SK-N-SH treated with all-trans-retinoic acid at 6 μM for 48 hours (cell line): ENCODE measurements around the gene TNS3.

Source experiments
- ATAC-seq: fragments of 200-7000 bp; cut with Tn5 transposase; 3 replicates; pipeline ENCODE4 v1.9.1; 2020; ENCODE audit warnings: mild to moderate bottlenecking, moderate library complexity
- ARNTL ChIP-seq: fragments of 450-650 bp; formaldehyde crosslinking; IDR thresholded peaks from 2 replicates; pipeline ENCODE4 v1.5.0; 2020; ENCODE audit warnings: low read depth, mild to moderate bottlenecking, moderate library complexity, borderline replicate concordance
- BACH2 ChIP-seq: fragments of 250-450 bp; sonication (Bioruptor Pico); IDR thresholded peaks from 2 replicates; pipeline ENCODE4 v1.9.0; 2021; ENCODE audit warnings: mild to moderate bottlenecking, borderline replicate concordance
- CSDC2 ChIP-seq: fragments of 250-450 bp; sonication (Bioruptor Pico); IDR thresholded peaks from 2 replicates; pipeline ENCODE4 v1.5.0; 2020; ENCODE audit warnings: mild to moderate bottlenecking, moderate library complexity
- CSRNP3 ChIP-seq: fragments of 250-450 bp; sonication (Bioruptor Pico); IDR thresholded peaks from 2 replicates; pipeline ENCODE4 v1.5.1; 2021; ENCODE audit warnings: mild to moderate bottlenecking, moderate library complexity
- ESRRG ChIP-seq: fragments of 250-450 bp; sonication (Bioruptor Pico); IDR thresholded peaks from 2 replicates; pipeline ENCODE4 v1.6.1; 2021; ENCODE audit warnings: mild to moderate bottlenecking
- GLIS3 ChIP-seq: fragments of 250-450 bp; sonication (Bioruptor Pico); IDR thresholded peaks from 2 replicates; pipeline ENCODE4 v1.5.0; 2020; ENCODE audit warnings: mild to moderate bottlenecking, moderate library complexity
- ISL1 ChIP-seq: fragments of 250-450 bp; sonication (Bioruptor Pico); IDR thresholded peaks from 2 replicates; pipeline ENCODE4 v2.1.2; 2022; ENCODE audit warnings: mild to moderate bottlenecking, moderate library complexity
- OSR1 ChIP-seq: fragments of 250-450 bp; sonication (Bioruptor Pico); IDR thresholded peaks from 2 replicates; pipeline ENCODE4 v1.8.0; 2022; ENCODE audit warnings: moderate library complexity, mild to moderate bottlenecking, inconsistent platforms
- PATZ1 ChIP-seq: fragments of 250-450 bp; sonication (Bioruptor Pico); IDR thresholded peaks from 2 replicates; pipeline ENCODE4 v1.8.0; 2020; ENCODE audit warnings: mild to moderate bottlenecking, moderate library complexity, borderline replicate concordance
- POU6F1 ChIP-seq: fragments of 250-450 bp; sonication (Bioruptor Pico); IDR thresholded peaks from 2 replicates; pipeline ENCODE4 v1.8.0; 2021; ENCODE audit warnings: low read depth, mild to moderate bottlenecking, moderate library complexity, borderline replicate concordance
- PPARA ChIP-seq: fragments of 250-450 bp; sonication (Bioruptor Pico); IDR thresholded peaks from 2 replicates; pipeline ENCODE4 v1.5.0; 2020; ENCODE audit warnings: mild to moderate bottlenecking, borderline replicate concordance
- RARB ChIP-seq: fragments of 250-450 bp; sonication (Bioruptor Pico); IDR thresholded peaks from 2 replicates; pipeline ENCODE4 v1.8.0; 2021; ENCODE audit warnings: mild to moderate bottlenecking, moderate library complexity
- SNAI2 ChIP-seq: fragments of 250-450 bp; sonication (Bioruptor Pico); IDR thresholded peaks from 2 replicates; pipeline ENCODE4 v1.5.0; 2020; ENCODE audit warnings: mild to moderate bottlenecking, moderate library complexity
- TCF4 ChIP-seq: fragments of 250-450 bp; sonication (Bioruptor Pico); IDR thresholded peaks from 2 replicates; pipeline ENCODE4 v1.8.0; 2021; ENCODE audit warnings: mild to moderate bottlenecking, moderate library complexity, borderline replicate concordance
- TOX ChIP-seq: fragments of 250-450 bp; sonication (Bioruptor Pico); IDR thresholded peaks from 2 replicates; pipeline ENCODE4 v1.8.0; 2021; ENCODE audit warnings: mild to moderate bottlenecking, moderate library complexity, borderline replicate concordance
- TSHZ2 ChIP-seq: fragments of 250-450 bp; sonication (Bioruptor Pico); IDR thresholded peaks from 2 replicates; pipeline ENCODE4 v1.5.0; 2020; ENCODE audit warnings: mild to moderate bottlenecking, moderate library complexity
- ZC3H10 ChIP-seq: fragments of 250-450 bp; sonication (Bioruptor Pico); IDR thresholded peaks from 2 replicates; pipeline ENCODE4 v1.5.1; 2021; ENCODE audit warnings: mild to moderate bottlenecking, moderate library complexity
- ZFP3 ChIP-seq: fragments of 250-450 bp; sonication (Bioruptor Pico); IDR thresholded peaks from 2 replicates; pipeline ENCODE4 v1.5.0; 2020; ENCODE audit warnings: mild to moderate bottlenecking, moderate library complexity
- ZFP30 ChIP-seq: fragments of 450-650 bp; formaldehyde crosslinking; IDR thresholded peaks from 2 replicates; pipeline ENCODE4 v1.5.0; 2022; ENCODE audit warnings: mild to moderate bottlenecking, moderate library complexity
- ZNF565 ChIP-seq: fragments of 450-650 bp; formaldehyde crosslinking; conservative IDR thresholded peaks from 2 replicates; pipeline ENCODE4 v1.5.0; 2020; ENCODE audit warnings: low read depth, mild to moderate bottlenecking, moderate library complexity
- ZNF70 ChIP-seq: fragments of 450-650 bp; formaldehyde crosslinking; IDR thresholded peaks from 2 replicates; pipeline ENCODE4 v1.5.0; 2020; ENCODE audit warnings: mild to moderate bottlenecking, moderate library complexity
- ZNF8 ChIP-seq: fragments of 450-650 bp; formaldehyde crosslinking; IDR thresholded peaks from 2 replicates; pipeline ENCODE4 v1.5.0; 2020; ENCODE audit warnings: mild to moderate bottlenecking, moderate library complexity
- TF ChIP-seq, protein P1 (sequence below): fragments of 250-450 bp; sonication (Bioruptor Pico); IDR thresholded peaks from 2 replicates; pipeline ENCODE4 v1.5.1; 2020; ENCODE audit warnings: low read depth, mild to moderate bottlenecking, moderate library complexity

Gene TNS3

DNA sequence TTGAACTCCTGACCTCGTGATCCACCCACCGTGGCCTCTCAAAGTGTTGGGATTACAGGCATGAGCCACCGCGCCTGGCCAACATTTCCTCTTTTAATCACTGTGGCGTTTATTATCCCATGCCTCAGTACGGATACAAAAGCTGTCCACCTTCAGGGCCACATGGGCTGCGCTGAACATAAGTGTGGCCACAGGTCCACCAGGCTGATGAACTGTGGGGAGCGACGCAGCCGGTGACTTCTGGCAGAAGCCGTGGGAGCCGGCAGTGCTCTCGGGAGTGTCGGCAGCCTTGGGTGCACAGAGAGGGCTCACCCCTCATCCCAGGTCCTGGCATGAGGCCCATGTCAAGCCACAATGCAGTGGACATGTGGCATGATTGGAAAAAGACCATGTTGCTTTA, 223.6 kb downstream of the TNS3 start:
- ATAC-seq = no peak
- no peak for TF ChIP-seq ZFP30
- TF ChIP-seq, protein P1, sequence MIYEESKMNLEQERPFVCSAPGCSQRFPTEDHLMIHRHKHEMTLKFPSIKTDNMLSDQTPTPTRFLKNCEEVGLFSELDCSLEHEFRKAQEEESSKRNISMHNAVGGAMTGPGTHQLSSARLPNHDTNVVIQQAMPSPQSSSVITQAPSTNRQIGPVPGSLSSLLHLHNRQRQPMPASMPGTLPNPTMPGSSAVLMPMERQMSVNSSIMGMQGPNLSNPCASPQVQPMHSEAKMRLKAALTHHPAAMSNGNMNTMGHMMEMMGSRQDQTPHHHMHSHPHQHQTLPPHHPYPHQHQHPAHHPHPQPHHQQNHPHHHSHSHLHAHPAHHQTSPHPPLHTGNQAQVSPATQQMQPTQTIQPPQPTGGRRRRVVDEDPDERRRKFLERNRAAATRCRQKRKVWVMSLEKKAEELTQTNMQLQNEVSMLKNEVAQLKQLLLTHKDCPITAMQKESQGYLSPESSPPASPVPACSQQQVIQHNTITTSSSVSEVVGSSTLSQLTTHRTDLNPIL (CRISPR knock-in tag) = no peak
- TF ChIP-seq SNAI2 (CRISPR knock-in tag) = no peak
- TF ChIP-seq ARNTL (CRISPR knock-in tag) = no peak
- no peak for TF ChIP-seq TSHZ2 (CRISPR knock-in tag)
- TF ChIP-seq RARB (CRISPR knock-in tag) = no peak
- TF ChIP-seq CSRNP3 (CRISPR knock-in tag) = no peak

- ATAC-seq = no peak
Observed at GRCh38 chr7:47357863-47358262, 224.0 kb downstream of the TNS3 start.

DNA sequence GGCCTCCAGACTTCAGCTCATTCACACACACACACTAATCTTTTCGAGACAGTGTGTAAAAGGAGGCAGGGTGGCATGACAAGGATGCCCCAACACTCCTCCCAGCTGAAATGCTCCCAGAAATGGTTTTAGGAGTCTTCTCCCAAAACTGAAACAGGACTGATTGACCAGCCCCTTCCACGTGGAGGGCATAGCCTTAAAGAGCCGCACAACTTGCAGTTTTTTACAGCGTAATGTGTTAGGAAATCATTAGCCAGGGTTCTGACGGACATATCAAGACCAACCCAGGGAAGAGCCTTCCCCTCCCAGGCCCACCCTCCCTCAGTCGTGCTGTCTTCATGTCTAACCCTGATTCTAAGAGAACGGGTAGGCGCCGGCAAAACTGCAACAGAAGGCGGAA, 224.6 kb downstream of the TNS3 start:
- TF ChIP-seq BACH2 (no peak), ESRRG (CRISPR knock-in tag) (no peak), ARNTL (CRISPR knock-in tag) (no peak), CSDC2 (CRISPR knock-in tag) (no peak), GLIS3 (CRISPR knock-in tag) (no peak), ZNF565 (CRISPR knock-in tag) (no peak), TCF4 (CRISPR knock-in tag) (no peak), ISL1 (no peak)
- TF ChIP-seq, all 23 proteins: peak for 0
- ATAC-seq = no peak

More at GRCh38 chr7:47357863-47358262, 224.0 kb downstream of the TNS3 start:
- TF ChIP-seq RARB (CRISPR knock-in tag) (no peak), OSR1 (CRISPR knock-in tag) (no peak), POU6F1 (CRISPR knock-in tag) (no peak)

GRCh38 chr7:47356261-47356660, 225.7 kb downstream of the TNS3 start:
- no peak for TF ChIP-seq ZFP3 (CRISPR knock-in tag)
- TF ChIP-seq, protein P1 (CRISPR knock-in tag) = no peak
- no peak for TF ChIP-seq PATZ1
- TF ChIP-seq TOX (CRISPR knock-in tag) = no peak
- no peak for TF ChIP-seq ZC3H10 (CRISPR knock-in tag)
- TF ChIP-seq PPARA (CRISPR knock-in tag) = no peak
- no peak for TF ChIP-seq OSR1 (CRISPR knock-in tag)
- TF ChIP-seq ZNF70 = no peak
- no peak for TF ChIP-seq TCF4 (CRISPR knock-in tag)
- no peak for TF ChIP-seq ESRRG (CRISPR knock-in tag)
- TF ChIP-seq ZNF8 (CRISPR knock-in tag) = no peak
- no peak for TF ChIP-seq ZNF565 (CRISPR knock-in tag)
- TF ChIP-seq ISL1 = no peak
- ATAC-seq = no peak
